ENCODE results near the gene HMOX2. TPM values are rescaled to one million over a fixed set of nuclear protein-coding genes. Genes with fewer than 3 reads are reported as not detected.
A peak's percentile ranks its signal among the peaks of the same experiment; 100 is the strongest.

HMOX2 gene
- total RNA-seq, 1 donor from 2014 or later: 46.4 TPM

GRCh38 chr16:4508806-4509205, 32.6 kb downstream of the HMOX2 start:
- DNase-seq (ENCODE audit: low spot score): no peak
- Mint-ChIP-seq H3K36me3 (ENCODE audit: low read depth) (peaks cover 23% of the 10 kb centered on the region), H3K4me1 (ENCODE audit: low read depth) (peaks cover 7% of the 10 kb centered on the region), H3K4me3 (ENCODE audit: unreplicated experiment) (no peak overlapping the region), H3K9me3 (ENCODE audit: low read depth) (no peaks in the 10 kb centered on the region), H3K27ac (ENCODE audit: unreplicated experiment) (no peak overlapping the region), H3K27me3 (ENCODE audit: low read depth) (no peaks in the 10 kb centered on the region)
- TF ChIP-seq CTCF (IDR thresholded peaks at IDR 0.05): no peak

DNA sequence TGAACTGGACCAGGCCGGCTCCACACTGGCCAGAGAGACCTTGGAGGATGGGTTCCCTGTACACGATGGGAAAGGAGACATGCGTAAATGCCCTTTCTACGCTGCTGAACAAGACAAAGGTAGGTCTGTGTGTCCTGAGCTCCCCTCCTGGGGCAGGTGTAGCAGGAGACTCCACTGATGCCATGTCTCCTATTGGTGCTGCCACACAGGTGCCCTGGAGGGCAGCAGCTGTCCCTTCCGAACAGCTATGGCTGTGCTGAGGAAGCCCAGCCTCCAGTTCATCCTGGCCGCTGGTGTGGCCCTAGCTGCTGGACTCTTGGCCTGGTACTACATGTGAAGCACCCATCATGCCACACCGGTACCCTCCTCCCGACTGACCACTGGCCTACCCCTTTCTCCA, 33.2 kb downstream of the HMOX2 start:
- H3K4me3 Mint-ChIP-seq (ENCODE audit: unreplicated experiment): no peak overlapping the region
- no peaks in the 10 kb centered on the region for H3K9me3 Mint-ChIP-seq (ENCODE audit: low read depth)
- TF ChIP-seq CTCF (IDR thresholded peaks at IDR 0.05): no peak
- DNase-seq (ENCODE audit: low spot score): no peak
- no peak overlapping the region for H3K27ac Mint-ChIP-seq (ENCODE audit: unreplicated experiment)
- peaks cover 7% of the 10 kb centered on the region for H3K4me1 Mint-ChIP-seq (ENCODE audit: low read depth)
- peaks cover 23% of the 10 kb centered on the region for H3K36me3 Mint-ChIP-seq (ENCODE audit: low read depth)
- H3K27me3 Mint-ChIP-seq (ENCODE audit: low read depth): no peaks in the 10 kb centered on the region

DNA sequence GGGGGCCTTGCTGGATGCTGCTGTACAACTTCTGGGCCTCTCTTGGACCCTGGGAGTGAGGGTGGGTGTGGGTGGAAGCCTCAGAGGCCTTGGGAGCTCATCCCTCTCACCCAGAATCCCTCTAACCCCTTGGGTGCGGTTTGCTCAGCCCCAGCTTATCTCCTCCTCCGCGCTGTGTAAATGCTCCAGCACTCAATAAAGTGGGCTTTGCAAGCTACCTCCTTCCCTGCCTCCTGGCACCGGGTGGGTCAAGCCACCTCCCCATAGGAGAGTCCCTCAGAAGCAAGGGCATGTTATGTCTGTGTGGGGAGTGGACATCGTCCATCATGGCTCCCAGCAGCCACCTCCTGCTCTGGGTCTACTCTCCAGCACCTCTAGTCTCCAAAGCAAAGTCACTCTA, 33.9 kb downstream of the HMOX2 start:
- Mint-ChIP-seq H3K27me3 (ENCODE audit: low read depth) (no peaks in the 10 kb centered on the region), H3K27ac (ENCODE audit: unreplicated experiment) (no peak overlapping the region), H3K36me3 (ENCODE audit: low read depth) (peaks cover 23% of the 10 kb centered on the region), H3K9me3 (ENCODE audit: low read depth) (no peaks in the 10 kb centered on the region), H3K4me3 (ENCODE audit: unreplicated experiment) (no peak overlapping the region), H3K4me1 (ENCODE audit: low read depth) (peaks cover 7% of the 10 kb centered on the region)
- no peak for DNase-seq (ENCODE audit: low spot score)
- no peak for TF ChIP-seq CTCF (IDR thresholded peaks at IDR 0.05)

GRCh38 chr16:4510747-4511426, 34.7 kb downstream of the HMOX2 start:
- TF ChIP-seq CTCF (IDR thresholded peaks at IDR 0.05): no peak
- Mint-ChIP-seq H3K27me3 (ENCODE audit: low read depth) (no peaks in the 10 kb centered on the region), H3K4me3 (ENCODE audit: unreplicated experiment) (no peak overlapping the region), H3K4me1 (ENCODE audit: low read depth) (peaks cover 9% of the 10 kb centered on the region), H3K9me3 (ENCODE audit: low read depth) (no peaks in the 10 kb centered on the region), H3K36me3 (ENCODE audit: low read depth) (peaks cover 23% of the 10 kb centered on the region), H3K27ac (ENCODE audit: unreplicated experiment) (no peak overlapping the region)
- no peak for DNase-seq (ENCODE audit: low spot score)

DNA sequence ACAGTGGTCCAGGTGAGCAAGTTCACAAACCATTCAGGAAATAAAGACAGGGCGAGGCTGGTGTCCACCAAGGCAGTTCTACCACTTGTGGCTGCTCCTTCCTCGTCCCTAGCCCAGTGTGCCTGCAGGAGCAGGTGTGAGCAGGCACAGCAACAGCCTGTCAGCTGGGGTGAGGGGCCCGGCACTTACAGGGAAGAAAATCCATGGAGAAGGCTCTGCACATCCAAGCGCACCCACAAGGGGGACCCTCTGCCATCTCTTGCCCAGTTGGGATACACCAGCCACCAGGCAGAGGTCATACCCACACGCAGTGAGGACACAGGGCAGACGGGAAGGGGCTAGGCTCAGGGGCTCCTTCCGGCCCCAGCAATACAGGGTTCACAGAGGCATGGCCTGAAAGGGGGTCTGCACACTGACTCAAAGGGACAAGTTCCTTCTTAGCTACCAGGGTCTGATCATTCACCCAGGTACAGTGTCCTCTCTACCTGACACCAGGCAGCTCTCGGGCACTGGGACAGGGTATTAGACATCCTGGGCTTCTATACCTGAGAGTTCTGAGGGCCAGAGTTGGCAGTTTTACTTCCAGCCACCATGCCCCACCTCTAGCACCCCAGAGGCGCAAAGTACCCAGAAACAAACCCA, 35.4 kb downstream of the HMOX2 start:
- Mint-ChIP-seq H3K4me1 (ENCODE audit: low read depth) (peaks cover 11% of the 10 kb centered on the region), H3K9me3 (ENCODE audit: low read depth) (no peaks in the 10 kb centered on the region), H3K27ac (ENCODE audit: unreplicated experiment) (peak overlapping the region; percentile 8), H3K27me3 (ENCODE audit: low read depth) (no peaks in the 10 kb centered on the region), H3K36me3 (ENCODE audit: low read depth) (peaks cover 20% of the 10 kb centered on the region), H3K4me3 (ENCODE audit: unreplicated experiment) (no peak overlapping the region)
- TF ChIP-seq CTCF (IDR thresholded peaks at IDR 0.05): peak; percentile 73
- no peak for DNase-seq (ENCODE audit: low spot score)

All from chondrocyte (in vitro differentiated cells).